Activated CD8-positive, alpha-beta memory T cell treated with anti-CD3 and anti-CD28 coated beads, Interleukin-2, amount 10 ng/mL, durations not matched to agents 7 days and 5 days (primary cell): ENCODE data around the gene DACH1. TPM values are rescaled to one million over a fixed set of nuclear protein-coding genes. Genes with fewer than 3 reads are reported as not detected.

Source experiments
- ATAC-seq: fragments of 150-1000 bp; cut with Tn5 transposase; one replicate; pipeline ENCODE4 v1.10.0; 2021; ENCODE audit warnings: moderate library complexity
- CTCF ChIA-PET: fragments of 350-600 bp; sonication (Branson Sonifier 250); formaldehyde crosslinking; loops from one replicate; lab custom pipeline; 2021; ENCODE audit warnings: antibody characterized with exemption; lab: Charles Lee
- DNase-seq: peaks from one replicate; pipeline ENCODE4 v3.0.0-alpha.2; 2020
- H3K27ac Mint-ChIP-seq: one replicate; pipeline ENCODE4 v1.8.0; 2021; ENCODE audit warnings: mild to moderate bottlenecking, mixed read lengths
- H3K27me3 Mint-ChIP-seq: one replicate; pipeline ENCODE4 v1.8.0; 2021; ENCODE audit warnings: mixed read lengths
- H3K36me3 Mint-ChIP-seq: one replicate; pipeline ENCODE4 v1.8.0; 2021; ENCODE audit warnings: mild to moderate bottlenecking, mixed read lengths
- H3K4me1 Mint-ChIP-seq: one replicate; pipeline ENCODE4 v1.8.0; 2021; ENCODE audit warnings: mixed read lengths
- H3K4me3 Mint-ChIP-seq: one replicate; pipeline ENCODE4 v1.8.0; 2021; ENCODE audit warnings: mild to moderate bottlenecking, moderate library complexity, mixed read lengths
- H3K9me3 Mint-ChIP-seq: one replicate; pipeline ENCODE4 v1.8.0; 2022; ENCODE audit warnings: low read depth, mixed read lengths
- total RNA-seq, 2 experiments: library from RNA; stranded (reverse); gene quantifications; one replicate each; pipeline ENCODE4 v1.2.3, GENCODE V29; 2021

Gene DACH1
- total RNA-seq, 2 experiments from 2014 or later, result not detected

DNA sequence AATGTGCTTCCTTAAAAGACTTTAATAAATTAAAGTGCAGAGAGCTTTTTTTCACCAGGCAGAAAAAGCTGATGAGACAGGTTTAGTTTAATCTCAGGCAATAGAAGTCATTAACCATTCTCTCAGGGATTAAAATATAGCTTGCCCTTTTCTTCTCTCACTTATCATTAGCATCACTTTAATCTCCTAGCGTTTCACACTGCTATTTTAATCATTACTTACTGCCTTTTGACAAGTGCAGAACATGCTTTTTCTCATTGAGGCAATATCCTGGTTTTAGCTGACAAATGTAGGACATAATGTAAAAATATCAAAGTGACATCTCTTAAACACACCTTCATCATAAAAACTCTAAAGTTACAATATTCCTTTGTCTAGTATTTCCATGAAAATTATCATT lies 94.6 kb downstream of the DACH1 start:
- ATAC-seq (no peak), DNase-seq (no peak)
- no peaks in the 10 kb centered on the region for H3K4me1 Mint-ChIP-seq
- H3K27me3 Mint-ChIP-seq, result no peaks in the 10 kb centered on the region
- H3K4me3 Mint-ChIP-seq, result no peak overlapping the region
- CTCF ChIA-PET, result no interaction called here
- no peaks in the 10 kb centered on the region for H3K36me3 Mint-ChIP-seq
- H3K27ac Mint-ChIP-seq, result no peak overlapping the region
- no peaks in the 10 kb centered on the region for H3K9me3 Mint-ChIP-seq

DNA sequence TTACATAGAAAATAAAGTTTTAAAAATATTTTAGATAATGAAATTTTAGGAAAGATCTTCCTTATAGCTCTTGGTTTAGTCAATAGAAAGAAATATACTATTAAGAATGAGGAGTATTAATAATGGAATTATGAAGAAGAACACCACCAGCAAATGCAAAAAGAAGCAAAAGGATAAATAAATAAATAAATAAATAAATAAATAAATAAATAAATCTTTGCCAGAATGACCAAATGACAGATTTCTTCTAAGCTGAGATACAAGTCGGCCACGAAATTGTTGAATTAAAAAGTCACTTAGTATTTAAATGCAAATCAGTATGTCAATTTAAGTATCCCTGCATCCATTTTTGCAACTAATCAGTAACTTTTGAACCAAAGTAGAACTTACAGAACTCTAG lies 95.9 kb downstream of the DACH1 start:
- Mint-ChIP-seq H3K36me3 (no peaks in the 10 kb centered on the region), H3K27me3 (no peaks in the 10 kb centered on the region)
- no peak for ATAC-seq

DNA sequence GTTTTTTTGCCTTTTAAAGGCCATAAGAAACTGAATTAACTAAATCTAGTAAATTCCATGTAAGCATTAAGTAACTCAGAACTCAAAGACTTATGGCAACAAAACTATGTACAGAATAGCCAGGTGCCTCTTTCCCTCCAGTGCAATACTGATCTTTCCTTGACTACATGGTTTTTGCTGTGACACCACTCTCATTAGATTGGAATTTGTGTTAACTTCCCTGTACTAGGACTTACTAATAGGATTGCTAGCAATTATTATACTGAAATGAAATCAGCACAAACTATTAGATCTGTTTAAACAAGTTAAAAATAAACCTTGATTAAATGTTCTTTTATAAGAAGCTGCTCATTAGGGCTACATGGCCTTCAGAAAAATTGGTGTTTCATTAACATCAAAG lies 96.3 kb downstream of the DACH1 start:
- ATAC-seq (no peak), DNase-seq (no peak)
- no peaks in the 10 kb centered on the region for H3K4me1 Mint-ChIP-seq
- H3K27ac Mint-ChIP-seq, result no peak overlapping the region
- no peaks in the 10 kb centered on the region for H3K36me3 Mint-ChIP-seq
- CTCF ChIA-PET, result no interaction called here
- no peaks in the 10 kb centered on the region for H3K9me3 Mint-ChIP-seq
- no peaks in the 10 kb centered on the region for H3K27me3 Mint-ChIP-seq
- H3K4me3 Mint-ChIP-seq, result no peak overlapping the region

More for the DNA sequence above, 95.9 kb downstream of the DACH1 start:
- H3K9me3 Mint-ChIP-seq, result no peaks in the 10 kb centered on the region
- no peak overlapping the region for H3K4me3 Mint-ChIP-seq
- H3K27ac Mint-ChIP-seq, result no peak overlapping the region
- DNase-seq, result no peak
- CTCF ChIA-PET, result no interaction called here
- H3K4me1 Mint-ChIP-seq, result no peaks in the 10 kb centered on the region

DNA sequence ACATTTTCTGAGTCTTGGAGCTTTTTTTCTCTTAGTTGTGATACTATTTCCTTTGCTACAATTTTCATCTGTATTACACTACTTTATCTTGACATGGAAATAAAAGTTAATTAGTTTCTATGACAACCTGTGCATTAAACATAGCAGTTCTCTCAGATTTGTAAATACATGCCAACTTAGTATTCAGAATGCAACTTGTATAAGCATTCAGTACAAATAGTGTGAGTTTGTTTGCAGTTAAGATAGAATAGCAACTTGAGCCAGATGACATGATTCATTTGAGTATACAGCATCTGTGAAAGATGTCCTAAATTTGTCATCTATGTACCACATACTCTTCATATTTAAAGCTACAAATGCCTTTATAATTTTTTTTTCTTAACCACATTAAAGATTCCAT lies 98.1 kb downstream of the DACH1 start:
- DNase-seq (no peak), ATAC-seq (no peak)
- no peaks in the 10 kb centered on the region for H3K27me3 Mint-ChIP-seq
- H3K9me3 Mint-ChIP-seq, result no peaks in the 10 kb centered on the region
- no peaks in the 10 kb centered on the region for H3K36me3 Mint-ChIP-seq
- no peak overlapping the region for H3K4me3 Mint-ChIP-seq
- no peak overlapping the region for H3K27ac Mint-ChIP-seq
- CTCF ChIA-PET, result no interaction called here
- H3K4me1 Mint-ChIP-seq, result no peaks in the 10 kb centered on the region

DNA sequence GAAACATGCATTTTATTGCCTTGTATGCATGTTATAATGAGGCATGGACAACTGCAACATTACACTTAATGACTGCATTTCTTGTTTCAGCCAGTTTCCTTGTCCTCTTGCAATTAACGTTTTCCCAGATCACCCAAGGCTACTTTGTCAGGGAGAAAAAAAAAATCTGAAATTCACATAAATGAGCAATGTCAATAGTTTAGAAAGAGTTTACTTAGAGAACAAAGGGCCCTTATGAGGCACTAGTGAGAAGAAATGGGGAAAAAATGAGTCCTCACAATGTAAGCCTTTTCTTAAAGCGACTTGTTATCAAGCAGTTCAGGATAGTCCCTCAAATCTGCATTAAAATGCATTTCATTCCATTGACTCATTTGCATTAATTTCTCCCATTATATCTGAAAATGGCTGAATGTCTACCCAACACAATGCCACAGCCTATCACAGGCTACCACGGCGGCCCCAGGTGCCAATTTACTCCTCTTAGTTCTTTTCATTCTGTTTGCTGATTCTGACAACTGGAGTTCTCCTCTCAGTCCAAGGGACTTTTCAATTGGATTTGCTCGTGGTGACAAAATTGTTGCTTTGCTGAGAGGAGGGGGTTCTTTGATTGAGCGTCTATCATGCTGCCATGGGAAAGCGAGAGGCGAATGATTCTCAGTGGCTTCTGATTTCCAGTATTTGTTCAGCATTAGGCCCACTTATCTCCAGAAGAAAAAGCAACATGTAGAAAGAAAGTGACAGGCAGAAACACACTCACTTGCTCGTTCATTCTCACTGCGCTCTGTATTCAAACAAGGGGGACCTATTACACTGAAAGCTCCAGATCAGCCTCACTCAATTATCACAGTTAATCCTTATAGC lies 107.1 kb downstream of the DACH1 start:
- ATAC-seq (no peak), DNase-seq (no peak)
- Mint-ChIP-seq H3K9me3 (no peaks in the 10 kb centered on the region), H3K4me1 (no peaks in the 10 kb centered on the region), H3K27ac (no peak overlapping the region), H3K27me3 (no peaks in the 10 kb centered on the region), H3K4me3 (no peak overlapping the region), H3K36me3 (no peaks in the 10 kb centered on the region)
- CTCF ChIA-PET, result no interaction called here

DNA sequence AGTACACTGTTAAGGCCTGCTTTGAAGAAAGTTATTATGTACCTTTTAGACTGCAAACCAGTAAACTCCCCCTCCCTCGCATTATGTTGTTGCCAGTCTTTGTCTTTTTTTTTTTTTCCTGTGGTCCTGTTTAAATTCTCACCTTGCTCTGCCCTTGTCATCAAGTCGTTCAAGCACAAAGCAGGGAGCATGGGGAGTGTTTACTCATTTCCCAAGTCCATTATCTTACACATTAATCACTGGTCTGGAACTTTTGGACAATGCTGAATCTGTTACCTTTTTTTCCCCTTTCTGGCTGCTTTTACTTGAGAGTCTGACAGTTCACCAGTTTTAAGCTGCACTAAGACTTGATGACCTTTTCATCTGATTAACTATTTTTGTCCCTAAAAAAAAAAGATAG lies 108.2 kb downstream of the DACH1 start:
- Mint-ChIP-seq H3K4me1 (no peaks in the 10 kb centered on the region), H3K9me3 (no peaks in the 10 kb centered on the region), H3K36me3 (no peaks in the 10 kb centered on the region), H3K27ac (no peak overlapping the region), H3K27me3 (no peaks in the 10 kb centered on the region), H3K4me3 (no peak overlapping the region)
- ATAC-seq, result no peak
- CTCF ChIA-PET, result no interaction called here
- DNase-seq, result no peak

DNA sequence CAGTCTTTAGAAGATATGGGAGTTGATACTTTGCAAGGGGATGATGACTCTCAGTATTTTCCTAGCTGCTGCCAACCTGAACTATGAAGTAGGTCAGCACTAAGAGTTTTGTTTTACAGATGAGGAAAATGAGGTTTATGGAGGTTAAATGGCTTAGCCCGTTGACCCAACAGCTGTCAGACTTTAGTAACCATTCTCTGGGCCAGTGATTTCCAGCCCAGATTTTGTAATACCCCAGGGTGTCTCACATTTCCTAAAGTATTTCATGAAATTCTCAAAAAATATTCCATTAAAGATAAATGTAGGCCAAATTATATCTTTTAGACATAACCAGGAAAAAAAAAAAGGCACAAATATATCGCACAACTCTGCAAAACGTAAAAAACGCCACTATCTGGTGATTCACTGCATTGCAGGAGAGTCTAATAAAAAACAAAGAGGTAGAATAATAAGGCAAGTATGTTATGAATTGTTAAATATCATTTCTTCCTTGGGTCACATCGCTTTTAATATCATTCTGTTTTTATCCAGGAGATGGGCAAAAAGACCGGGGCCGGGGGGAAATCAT lies 112.5 kb downstream of the DACH1 start:
- Mint-ChIP-seq H3K27me3 (no peaks in the 10 kb centered on the region), H3K4me1 (no peaks in the 10 kb centered on the region), H3K36me3 (no peaks in the 10 kb centered on the region), H3K4me3 (no peak overlapping the region), H3K9me3 (peaks cover 2% of the 10 kb centered on the region), H3K27ac (no peak overlapping the region)
- no peak for ATAC-seq
- CTCF ChIA-PET, result no interaction called here
- DNase-seq, result no peak

DNA sequence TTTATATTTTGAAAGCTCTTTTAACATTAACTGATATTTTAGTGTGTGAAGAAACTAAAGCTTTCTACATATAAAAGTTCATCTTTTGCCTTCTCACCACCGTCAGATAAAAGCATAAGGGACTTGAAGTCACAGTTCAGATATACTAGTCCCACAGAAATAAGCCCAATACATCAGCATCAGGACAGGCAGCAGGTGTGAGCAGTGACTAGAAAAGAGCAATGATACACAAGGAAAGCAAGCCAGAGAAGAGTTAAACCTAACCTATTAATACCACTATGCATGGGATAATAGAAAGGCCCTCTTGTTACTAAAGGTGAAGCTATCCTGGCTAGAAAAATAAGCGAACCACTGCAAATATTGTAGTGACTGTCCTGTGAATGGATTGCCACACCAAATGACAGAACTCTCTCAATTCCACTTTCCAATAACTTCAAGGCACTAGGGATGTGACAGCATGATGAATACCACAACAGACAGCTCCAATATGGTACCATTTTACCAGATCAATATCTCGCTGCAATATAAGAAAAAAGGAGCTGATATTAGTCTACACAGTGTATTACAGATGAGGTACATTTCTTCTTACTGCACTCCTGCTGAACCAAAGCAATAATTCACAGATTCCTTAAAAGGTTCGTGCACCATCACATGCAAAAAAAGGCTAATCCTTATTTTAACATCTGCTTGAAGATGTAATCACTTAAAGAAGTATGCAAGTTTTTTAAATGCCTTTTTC lies 114.1 kb downstream of the DACH1 start:
- H3K4me3 Mint-ChIP-seq, result no peak overlapping the region
- H3K27ac Mint-ChIP-seq, result no peak overlapping the region
- CTCF ChIA-PET, result no interaction called here
- ATAC-seq (no peak), DNase-seq (no peak)
- no peaks in the 10 kb centered on the region for H3K36me3 Mint-ChIP-seq
- no peaks in the 10 kb centered on the region for H3K27me3 Mint-ChIP-seq
- H3K4me1 Mint-ChIP-seq, result no peaks in the 10 kb centered on the region
- peaks cover 2% of the 10 kb centered on the region for H3K9me3 Mint-ChIP-seq

DNA sequence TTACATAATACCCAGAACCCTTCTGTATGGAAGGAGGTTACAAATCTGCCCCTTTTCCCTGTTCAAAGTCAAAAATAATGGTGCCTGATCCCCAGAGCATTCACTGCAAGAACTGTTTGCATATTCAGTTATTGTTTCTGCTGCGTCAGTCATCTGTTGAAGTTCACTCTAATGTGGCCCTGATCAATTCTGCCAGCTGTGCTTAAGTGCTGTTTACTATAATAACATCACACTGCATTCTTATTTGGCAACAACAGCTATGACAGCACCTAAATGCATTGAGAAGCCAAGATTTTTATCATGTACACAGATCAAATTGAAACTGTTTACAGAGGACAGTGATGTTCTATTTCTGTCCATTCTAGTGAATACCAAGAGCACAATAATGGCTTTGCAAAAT lies 115.9 kb downstream of the DACH1 start:
- no peak overlapping the region for H3K4me3 Mint-ChIP-seq
- DNase-seq, result no peak
- ATAC-seq, result no peak
- no peak overlapping the region for H3K27ac Mint-ChIP-seq
- CTCF ChIA-PET, result no interaction called here
- no peaks in the 10 kb centered on the region for H3K4me1 Mint-ChIP-seq
- peaks cover 2% of the 10 kb centered on the region for H3K9me3 Mint-ChIP-seq
- H3K36me3 Mint-ChIP-seq, result no peaks in the 10 kb centered on the region
- no peaks in the 10 kb centered on the region for H3K27me3 Mint-ChIP-seq

DNA sequence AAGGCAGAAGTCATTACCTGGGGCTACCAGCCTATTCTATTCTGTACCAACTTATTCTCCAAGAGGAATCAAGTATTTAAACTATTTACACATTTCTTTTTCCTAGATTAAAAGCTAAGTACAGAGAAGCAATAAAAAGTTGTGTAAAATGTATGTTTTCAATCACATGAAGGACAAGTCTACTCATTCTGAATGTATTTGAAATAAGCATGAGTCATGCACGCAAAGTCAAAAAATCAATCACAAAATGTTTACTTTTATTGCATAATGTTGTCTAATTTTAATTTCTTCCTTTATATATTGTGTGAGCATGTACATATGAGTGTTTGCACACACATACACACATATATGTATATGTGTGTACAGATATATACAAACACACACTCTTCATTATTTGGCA lies 136.7 kb downstream of the DACH1 start:
- Mint-ChIP-seq H3K9me3 (peaks cover 2% of the 10 kb centered on the region), H3K27me3 (no peaks in the 10 kb centered on the region), H3K27ac (no peak overlapping the region), H3K36me3 (no peaks in the 10 kb centered on the region), H3K4me1 (no peaks in the 10 kb centered on the region), H3K4me3 (no peak overlapping the region)
- no peak for DNase-seq
- ATAC-seq, result no peak
- CTCF ChIA-PET, result no interaction called here

DNA sequence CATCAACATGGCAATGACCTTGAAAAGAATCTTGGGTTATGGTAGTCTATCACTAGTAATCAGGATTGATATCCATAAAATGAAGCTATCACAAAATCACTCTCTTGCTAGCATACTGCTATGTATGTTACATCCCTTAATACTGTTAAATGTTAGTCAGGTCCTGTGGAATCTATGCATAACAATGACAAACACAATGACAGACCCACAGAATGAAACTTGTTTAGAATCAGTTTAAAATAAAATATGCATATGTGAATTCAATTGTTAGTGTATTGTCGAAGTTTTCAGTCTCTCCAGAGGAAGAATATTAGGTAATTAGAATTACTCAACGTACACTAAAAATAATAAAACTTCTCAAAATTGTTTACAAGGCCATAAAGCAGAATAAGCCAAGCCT lies 137.6 kb downstream of the DACH1 start:
- ATAC-seq (no peak), DNase-seq (no peak)
- H3K36me3 Mint-ChIP-seq, result no peaks in the 10 kb centered on the region
- H3K4me1 Mint-ChIP-seq, result no peaks in the 10 kb centered on the region
- CTCF ChIA-PET, result no interaction called here
- H3K27ac Mint-ChIP-seq, result no peak overlapping the region
- no peak overlapping the region for H3K4me3 Mint-ChIP-seq
- H3K9me3 Mint-ChIP-seq, result peaks cover 2% of the 10 kb centered on the region
- H3K27me3 Mint-ChIP-seq, result no peaks in the 10 kb centered on the region

DNA sequence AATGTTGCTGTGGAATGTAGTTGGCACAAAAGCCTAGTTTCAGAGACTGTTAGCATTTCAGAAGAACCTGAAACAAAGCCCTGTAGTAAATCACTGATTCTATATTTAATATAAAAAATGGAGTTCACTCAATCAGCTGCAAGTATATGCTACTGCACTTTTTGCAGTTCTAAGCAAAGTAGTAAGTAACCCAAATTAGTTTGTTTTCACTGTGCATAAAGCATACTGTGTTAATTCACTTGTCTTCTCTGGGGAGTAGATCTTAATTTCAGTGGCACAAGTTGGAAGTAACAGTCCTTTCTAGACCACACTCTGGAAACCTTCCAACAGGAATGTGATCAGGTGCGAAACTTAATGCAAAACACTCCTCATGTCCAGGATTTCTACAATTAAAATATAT lies 139.3 kb downstream of the DACH1 start:
- DNase-seq (no peak), ATAC-seq (no peak)
- CTCF ChIA-PET, result no interaction called here
- Mint-ChIP-seq H3K27me3 (no peaks in the 10 kb centered on the region), H3K4me1 (no peaks in the 10 kb centered on the region), H3K36me3 (no peaks in the 10 kb centered on the region), H3K27ac (no peak overlapping the region), H3K9me3 (peaks cover under 1% of the 10 kb centered on the region), H3K4me3 (no peak overlapping the region)

DNA sequence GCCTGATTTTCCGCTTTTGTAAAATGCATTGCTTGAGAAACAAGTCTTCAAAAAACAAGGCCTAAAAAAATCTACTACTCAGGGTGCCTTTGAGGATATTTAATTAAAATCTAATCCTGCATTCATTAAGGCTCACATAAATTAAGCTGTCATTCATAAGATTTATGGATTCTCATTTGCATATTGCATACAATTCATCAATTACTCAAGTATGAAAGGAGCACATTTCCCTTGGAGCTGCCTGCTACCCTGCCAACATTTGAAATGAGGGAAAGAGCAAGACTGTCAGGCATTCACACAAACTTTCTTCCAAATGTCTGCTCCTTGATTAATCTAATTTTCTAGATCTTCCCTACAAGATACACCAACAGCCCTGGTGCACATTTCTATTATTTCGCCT lies 140.0 kb downstream of the DACH1 start:
- no peaks in the 10 kb centered on the region for H3K9me3 Mint-ChIP-seq
- H3K27me3 Mint-ChIP-seq, result no peaks in the 10 kb centered on the region
- CTCF ChIA-PET, result no interaction called here
- H3K4me1 Mint-ChIP-seq, result no peaks in the 10 kb centered on the region
- ATAC-seq, result no peak
- no peak overlapping the region for H3K4me3 Mint-ChIP-seq
- DNase-seq, result no peak
- no peak overlapping the region for H3K27ac Mint-ChIP-seq
- H3K36me3 Mint-ChIP-seq, result no peaks in the 10 kb centered on the region

DNA sequence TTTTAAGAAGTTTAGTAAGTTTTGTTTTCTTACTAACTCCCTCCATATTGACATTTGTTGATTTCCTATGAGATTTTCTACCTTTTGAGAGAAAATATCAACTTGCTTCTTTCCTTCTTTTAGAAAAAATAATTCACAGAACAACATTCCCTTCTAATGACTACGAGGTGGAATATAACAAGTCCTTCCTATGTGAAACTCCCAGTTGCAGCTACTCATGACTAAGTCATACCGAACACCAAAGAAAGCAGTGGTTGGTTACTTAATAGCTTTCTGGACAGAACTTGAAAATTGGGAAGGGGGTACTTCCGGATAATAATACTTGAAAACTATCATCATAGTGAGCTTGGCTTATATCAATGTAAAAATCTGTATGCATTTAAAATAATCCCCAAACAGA lies 144.8 kb downstream of the DACH1 start:
- DNase-seq (no peak), ATAC-seq (no peak)
- no peaks in the 10 kb centered on the region for H3K9me3 Mint-ChIP-seq
- no peaks in the 10 kb centered on the region for H3K36me3 Mint-ChIP-seq
- no peaks in the 10 kb centered on the region for H3K27me3 Mint-ChIP-seq
- CTCF ChIA-PET, result no interaction called here
- H3K27ac Mint-ChIP-seq, result no peak overlapping the region
- no peak overlapping the region for H3K4me3 Mint-ChIP-seq
- H3K4me1 Mint-ChIP-seq, result no peaks in the 10 kb centered on the region
